ENCODE measurements around the gene CDHR3.

DNA sequence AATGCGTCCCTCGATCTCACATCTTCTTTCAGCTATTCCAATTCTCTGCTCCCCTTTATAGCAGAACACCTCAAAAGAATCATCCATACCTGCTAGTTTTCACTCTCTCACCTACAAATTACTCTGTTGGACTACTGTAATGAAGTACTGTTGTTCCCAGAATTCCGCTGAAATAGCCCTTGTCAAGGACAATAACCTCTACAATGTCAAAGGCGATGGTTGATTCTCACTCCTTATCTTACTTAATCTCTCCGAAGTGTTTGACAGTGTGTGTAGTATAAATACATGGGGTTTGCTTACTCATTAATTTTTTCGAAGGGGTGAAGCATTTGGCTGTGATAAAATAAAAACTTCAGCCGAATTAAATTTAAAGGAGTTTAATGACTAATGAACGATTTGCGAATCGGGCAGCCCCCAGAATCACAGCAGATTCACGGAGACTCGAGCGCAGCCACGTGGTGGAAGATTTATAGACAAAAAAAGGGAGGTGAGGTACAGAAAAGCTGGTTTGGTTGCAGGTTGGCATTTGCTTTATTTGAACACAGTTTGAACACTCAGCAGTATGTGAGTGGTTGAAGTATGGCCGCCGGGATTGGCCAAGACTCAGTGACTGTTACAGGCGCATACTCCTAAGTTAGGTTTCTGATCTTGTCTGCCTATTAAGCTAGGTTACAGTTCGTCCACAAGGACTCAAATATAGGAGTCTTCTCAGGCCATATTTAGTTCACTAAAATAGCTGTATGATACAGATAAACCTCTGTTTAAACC, 119.2 kb downstream of the CDHR3 start:
- TF ChIP-seq CBFB (CRISPR knock-in tag; IDR thresholded peaks at IDR 0.05; ENCODE audit: low read depth) = no peak
- no peak for TF ChIP-seq FOXP1 (CRISPR knock-in tag; IDR thresholded peaks at IDR 0.05; ENCODE audit: borderline replicate concordance)
- no peak for TF ChIP-seq IRF2 (CRISPR knock-in tag; IDR thresholded peaks at IDR 0.05; ENCODE audit: borderline replicate concordance, low read depth)
- TF ChIP-seq, protein P1, sequence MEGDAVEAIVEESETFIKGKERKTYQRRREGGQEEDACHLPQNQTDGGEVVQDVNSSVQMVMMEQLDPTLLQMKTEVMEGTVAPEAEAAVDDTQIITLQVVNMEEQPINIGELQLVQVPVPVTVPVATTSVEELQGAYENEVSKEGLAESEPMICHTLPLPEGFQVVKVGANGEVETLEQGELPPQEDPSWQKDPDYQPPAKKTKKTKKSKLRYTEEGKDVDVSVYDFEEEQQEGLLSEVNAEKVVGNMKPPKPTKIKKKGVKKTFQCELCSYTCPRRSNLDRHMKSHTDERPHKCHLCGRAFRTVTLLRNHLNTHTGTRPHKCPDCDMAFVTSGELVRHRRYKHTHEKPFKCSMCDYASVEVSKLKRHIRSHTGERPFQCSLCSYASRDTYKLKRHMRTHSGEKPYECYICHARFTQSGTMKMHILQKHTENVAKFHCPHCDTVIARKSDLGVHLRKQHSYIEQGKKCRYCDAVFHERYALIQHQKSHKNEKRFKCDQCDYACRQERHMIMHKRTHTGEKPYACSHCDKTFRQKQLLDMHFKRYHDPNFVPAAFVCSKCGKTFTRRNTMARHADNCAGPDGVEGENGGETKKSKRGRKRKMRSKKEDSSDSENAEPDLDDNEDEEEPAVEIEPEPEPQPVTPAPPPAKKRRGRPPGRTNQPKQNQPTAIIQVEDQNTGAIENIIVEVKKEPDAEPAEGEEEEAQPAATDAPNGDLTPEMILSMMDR (IDR thresholded peaks at IDR 0.05) = no peak
- no peak for TF ChIP-seq ZNF232 (CRISPR knock-in tag; IDR thresholded peaks at IDR 0.05)
- TF ChIP-seq, protein P2, sequence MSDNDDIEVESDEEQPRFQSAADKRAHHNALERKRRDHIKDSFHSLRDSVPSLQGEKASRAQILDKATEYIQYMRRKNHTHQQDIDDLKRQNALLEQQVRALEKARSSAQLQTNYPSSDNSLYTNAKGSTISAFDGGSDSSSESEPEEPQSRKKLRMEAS (CRISPR knock-in tag; IDR thresholded peaks at IDR 0.05) = no peak
- TF ChIP-seq, protein P3, sequence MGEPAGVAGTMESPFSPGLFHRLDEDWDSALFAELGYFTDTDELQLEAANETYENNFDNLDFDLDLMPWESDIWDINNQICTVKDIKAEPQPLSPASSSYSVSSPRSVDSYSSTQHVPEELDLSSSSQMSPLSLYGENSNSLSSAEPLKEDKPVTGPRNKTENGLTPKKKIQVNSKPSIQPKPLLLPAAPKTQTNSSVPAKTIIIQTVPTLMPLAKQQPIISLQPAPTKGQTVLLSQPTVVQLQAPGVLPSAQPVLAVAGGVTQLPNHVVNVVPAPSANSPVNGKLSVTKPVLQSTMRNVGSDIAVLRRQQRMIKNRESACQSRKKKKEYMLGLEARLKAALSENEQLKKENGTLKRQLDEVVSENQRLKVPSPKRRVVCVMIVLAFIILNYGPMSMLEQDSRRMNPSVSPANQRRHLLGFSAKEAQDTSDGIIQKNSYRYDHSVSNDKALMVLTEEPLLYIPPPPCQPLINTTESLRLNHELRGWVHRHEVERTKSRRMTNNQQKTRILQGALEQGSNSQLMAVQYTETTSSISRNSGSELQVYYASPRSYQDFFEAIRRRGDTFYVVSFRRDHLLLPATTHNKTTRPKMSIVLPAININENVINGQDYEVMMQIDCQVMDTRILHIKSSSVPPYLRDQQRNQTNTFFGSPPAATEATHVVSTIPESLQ (CRISPR knock-in tag; IDR thresholded peaks at IDR 0.05) = no peak
- TF ChIP-seq, protein P4, sequence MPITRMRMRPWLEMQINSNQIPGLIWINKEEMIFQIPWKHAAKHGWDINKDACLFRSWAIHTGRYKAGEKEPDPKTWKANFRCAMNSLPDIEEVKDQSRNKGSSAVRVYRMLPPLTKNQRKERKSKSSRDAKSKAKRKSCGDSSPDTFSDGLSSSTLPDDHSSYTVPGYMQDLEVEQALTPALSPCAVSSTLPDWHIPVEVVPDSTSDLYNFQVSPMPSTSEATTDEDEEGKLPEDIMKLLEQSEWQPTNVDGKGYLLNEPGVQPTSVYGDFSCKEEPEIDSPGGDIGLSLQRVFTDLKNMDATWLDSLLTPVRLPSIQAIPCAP (CRISPR knock-in tag; IDR thresholded peaks at IDR 0.05) = no peak
- TF ChIP-seq, protein P5, sequence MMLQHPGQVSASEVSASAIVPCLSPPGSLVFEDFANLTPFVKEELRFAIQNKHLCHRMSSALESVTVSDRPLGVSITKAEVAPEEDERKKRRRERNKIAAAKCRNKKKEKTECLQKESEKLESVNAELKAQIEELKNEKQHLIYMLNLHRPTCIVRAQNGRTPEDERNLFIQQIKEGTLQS (CRISPR knock-in tag; conservative IDR thresholded peaks at IDR 0.05) = no peak
- TF ChIP-seq, protein P6, sequence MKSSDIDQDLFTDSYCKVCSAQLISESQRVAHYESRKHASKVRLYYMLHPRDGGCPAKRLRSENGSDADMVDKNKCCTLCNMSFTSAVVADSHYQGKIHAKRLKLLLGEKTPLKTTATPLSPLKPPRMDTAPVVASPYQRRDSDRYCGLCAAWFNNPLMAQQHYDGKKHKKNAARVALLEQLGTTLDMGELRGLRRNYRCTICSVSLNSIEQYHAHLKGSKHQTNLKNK (CRISPR knock-in tag; IDR thresholded peaks at IDR 0.05) = no peak
- no peak for TF ChIP-seq FOXK1 (CRISPR knock-in tag; IDR thresholded peaks at IDR 0.05)
